Measurements from ENCODE around the gene AUTS2.

DNA sequence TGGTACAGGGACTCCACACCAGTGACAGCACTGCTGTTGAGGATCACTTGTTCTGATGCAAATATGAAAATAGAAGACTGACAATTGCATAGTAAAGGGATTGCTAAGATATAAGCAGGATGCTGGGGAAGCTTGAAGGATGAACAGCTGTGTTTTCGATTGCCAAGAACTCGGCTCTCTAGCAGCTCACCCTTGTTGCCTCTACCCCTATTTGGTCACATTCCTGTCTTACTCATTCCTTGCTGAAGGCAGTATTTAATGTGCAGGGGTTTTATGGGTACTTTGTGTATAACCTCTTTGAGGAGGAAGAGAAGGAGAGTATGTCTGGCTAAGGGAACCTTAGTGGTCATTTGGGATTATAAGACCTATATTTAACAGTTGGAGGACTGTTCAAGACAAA is 218.8 kb downstream of the AUTS2 start:
- no peak for TF ChIP-seq GATA3 (IDR thresholded peaks at IDR 0.05; ENCODE audit: low read depth, low read length)
- no peak for TF ChIP-seq GATA2 (IDR thresholded peaks at IDR 0.05; ENCODE audit: low read depth, low read length)
